MM.1S (cell line): Measurements from ENCODE around the gene MRPS33.
"Not testable (repeated sequence)": the region's sequence is repeated elsewhere in the genome, so short reads cannot be mapped to it uniquely, and the experiment has no call there.

ENCODE experiments used
- EZH2 ChIP-seq: fragments of 300-600 bp; sonication (generic); optimal IDR thresholded peaks from 2 replicates; pipeline ENCODE3; 2017; ENCODE audit warnings: low read depth, mild to moderate bottlenecking, antibody characterized with exemption, low read length, mixed read lengths
- TF ChIP-seq, protein P1 (sequence below): fragments of 300-600 bp; sonication (generic); IDR thresholded peaks from 2 replicates; pipeline ENCODE4 v1.5.1; 2016; ENCODE audit warnings: antibody characterized with exemption, low read length, mixed read lengths

DNA sequence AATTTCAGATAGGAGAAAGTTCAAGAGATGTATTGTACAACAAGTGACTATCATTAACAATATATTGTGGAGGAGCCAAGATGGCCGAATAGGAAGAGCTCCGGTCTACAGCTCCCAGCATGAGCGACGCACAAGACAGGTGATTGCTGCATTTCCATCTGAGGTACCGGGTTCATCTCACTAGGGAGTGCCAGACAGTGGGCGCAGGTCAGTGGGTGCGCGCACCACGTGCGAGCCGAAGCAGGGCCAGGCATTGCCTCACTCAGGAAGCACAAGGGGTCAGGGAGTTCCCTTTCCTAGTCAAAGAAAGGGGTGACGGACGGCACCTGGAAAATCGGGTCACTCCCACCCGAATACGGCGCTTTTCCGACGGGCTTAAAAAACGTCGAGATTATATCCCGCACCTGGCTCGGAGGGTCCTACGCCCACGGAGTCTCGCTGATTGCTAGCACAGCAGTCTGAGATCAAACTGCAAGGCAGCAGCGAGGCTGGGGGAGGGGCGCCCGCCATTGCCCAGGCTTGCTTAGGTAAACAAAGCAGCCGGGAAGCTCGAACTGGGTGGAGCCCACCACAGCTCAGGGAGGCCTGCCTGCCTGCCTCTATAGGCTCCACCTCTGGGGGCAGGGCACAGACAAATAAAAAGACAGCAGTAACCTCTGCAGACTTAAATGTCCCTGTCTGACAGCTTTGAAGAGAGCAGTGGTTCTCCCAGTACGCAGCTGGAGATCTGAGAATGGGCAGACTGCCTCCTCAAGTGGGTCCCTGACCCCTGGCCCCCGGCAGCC, 18.0 kb upstream of the MRPS33 start:
- TF ChIP-seq, protein P1, sequence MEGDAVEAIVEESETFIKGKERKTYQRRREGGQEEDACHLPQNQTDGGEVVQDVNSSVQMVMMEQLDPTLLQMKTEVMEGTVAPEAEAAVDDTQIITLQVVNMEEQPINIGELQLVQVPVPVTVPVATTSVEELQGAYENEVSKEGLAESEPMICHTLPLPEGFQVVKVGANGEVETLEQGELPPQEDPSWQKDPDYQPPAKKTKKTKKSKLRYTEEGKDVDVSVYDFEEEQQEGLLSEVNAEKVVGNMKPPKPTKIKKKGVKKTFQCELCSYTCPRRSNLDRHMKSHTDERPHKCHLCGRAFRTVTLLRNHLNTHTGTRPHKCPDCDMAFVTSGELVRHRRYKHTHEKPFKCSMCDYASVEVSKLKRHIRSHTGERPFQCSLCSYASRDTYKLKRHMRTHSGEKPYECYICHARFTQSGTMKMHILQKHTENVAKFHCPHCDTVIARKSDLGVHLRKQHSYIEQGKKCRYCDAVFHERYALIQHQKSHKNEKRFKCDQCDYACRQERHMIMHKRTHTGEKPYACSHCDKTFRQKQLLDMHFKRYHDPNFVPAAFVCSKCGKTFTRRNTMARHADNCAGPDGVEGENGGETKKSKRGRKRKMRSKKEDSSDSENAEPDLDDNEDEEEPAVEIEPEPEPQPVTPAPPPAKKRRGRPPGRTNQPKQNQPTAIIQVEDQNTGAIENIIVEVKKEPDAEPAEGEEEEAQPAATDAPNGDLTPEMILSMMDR = not testable (repeated sequence)
- TF ChIP-seq EZH2 = not testable (repeated sequence)
